Keratinocyte (primary cell): ENCODE data around the gene DPH5. TPM values are rescaled to one million over a fixed set of nuclear protein-coding genes. Genes with fewer than 3 reads are reported as not detected.

ENCODE experiments used
- DNase-seq: peaks from one replicate; pipeline ENCODE4 v3.0.0-alpha.2; 2011; ENCODE audit warnings: low read depth, missing footprints, low spot score
- FAIRE-seq: peaks from 2 replicates; lab custom pipeline; 2011; peaks lifted over from hg19 to GRCh38; lab: Jason Lieb, UNC
- H2AFZ ChIP-seq: 2 replicates; pipeline ENCODE4 v1.6.0; 2012; ENCODE audit warnings: low read length, control low read depth, inconsistent platforms; ENCODE audit not compliant: control insufficient read depth
- H3K27ac ChIP-seq: 2 replicates; pipeline ENCODE4 v1.5.1; 2011; ENCODE audit warnings: low read length; ENCODE audit not compliant: control insufficient read depth, insufficient read depth
- H3K27me3 ChIP-seq: 3 replicates; pipeline ENCODE4 v1.6.0; 2011; ENCODE audit warnings: low read length; ENCODE audit not compliant: control insufficient read depth, insufficient read depth; ENCODE audit errors: extremely low read depth
- H3K36me3 ChIP-seq, 2 experiments: 2 replicates in 1 of 2; 3 replicates in 1 of 2; pipeline ENCODE4 v1.5.1; 2011; ENCODE audit warnings: low read length in 2 of 2, mild to moderate bottlenecking in 1 of 2; ENCODE audit not compliant: control insufficient read depth in 2 of 2, insufficient read depth in 2 of 2; ENCODE audit errors: extremely low read depth in 1 of 2
- H3K4me1 ChIP-seq: 3 replicates; pipeline ENCODE4 v1.5.1; 2011; ENCODE audit warnings: low read length; ENCODE audit not compliant: control insufficient read depth, insufficient read depth; ENCODE audit errors: extremely low read depth
- H3K4me2 ChIP-seq: 3 replicates; pipeline ENCODE4 v1.6.0; 2011; ENCODE audit warnings: low read depth, low read length; ENCODE audit not compliant: control insufficient read depth, insufficient read depth; ENCODE audit errors: extremely low read depth
- H3K4me3 ChIP-seq, 3 experiments: fragments of 200-600 bp in 1 of 3; sonication (generic) in 1 of 3; 2 replicates in 2 of 3; 3 replicates in 1 of 3; pipeline ENCODE4 v1.5.1; 2011 to 2016; ENCODE audit warnings: low read length in 3 of 3, mild to moderate bottlenecking in 3 of 3, control low read depth in 2 of 3, inconsistent platforms in 1 of 3, low read depth in 1 of 3, mixed read lengths in 1 of 3, mixed run types in 1 of 3, moderate library complexity in 1 of 3; ENCODE audit not compliant: control insufficient read depth in 2 of 3, insufficient read depth in 2 of 3; ENCODE audit errors: extremely low read depth in 1 of 3
- H3K79me2 ChIP-seq: 2 replicates; pipeline ENCODE4 v1.6.0; 2012; ENCODE audit warnings: low read length; ENCODE audit not compliant: control insufficient read depth, insufficient read depth
- H3K9ac ChIP-seq: 3 replicates; pipeline ENCODE4 v1.6.0; 2011; ENCODE audit warnings: low read length; ENCODE audit not compliant: control insufficient read depth, insufficient read depth; ENCODE audit errors: extremely low read depth
- H3K9me1 ChIP-seq: 3 replicates; pipeline ENCODE4 v1.6.0; 2011; ENCODE audit warnings: low read length; ENCODE audit not compliant: control insufficient read depth, insufficient read depth; ENCODE audit errors: extremely low read depth
- H3K9me3 ChIP-seq: 2 replicates; pipeline ENCODE4 v1.5.1; 2012; ENCODE audit warnings: low read depth, low read length; ENCODE audit not compliant: control insufficient read depth
- H4K20me1 ChIP-seq: 3 replicates; pipeline ENCODE4 v1.6.0; 2011; ENCODE audit warnings: low read length; ENCODE audit not compliant: control insufficient read depth, insufficient read depth; ENCODE audit errors: extremely low read depth
- EZH2 ChIP-seq: IDR thresholded peaks from one replicate; pipeline ENCODE4 v1.6.1; 2012; ENCODE audit warnings: inconsistent platforms, mild to moderate bottlenecking, low read length, moderate library complexity
- dilution Hi-C: fragments of 300-500 bp; cut with MboI; formaldehyde crosslinking; loops from one replicate; pipeline ENCODE4 v1.7.0; 2020; ENCODE audit warnings: low sequenced_read_pairs; ENCODE audit not compliant: extremely low pct_ligation_motif_present
- polyA plus RNA-seq, 5 experiments: library from polyadenylated mRNA; depleted of rRNA in 3 of 5; stranded (reverse) in 3 of 5; stranded (forward) in 1 of 5; unstranded in 1 of 5; fragments of >200 nt; gene quantifications; 1 replicate in 1 of 5; 2 replicates in 3 of 5; 3 replicates in 1 of 5; pipeline versions ENCODE4 v1.2.1 to v1.2.3, GENCODE V29; 2011 to 2012; ENCODE audit warnings: missing spikeins in 2 of 5, low read depth in 1 of 5, low replicate concordance in 1 of 5
- TF ChIP-seq, protein P1 (sequence below), 3 experiments: IDR thresholded peaks in 1 of 3; conservative IDR thresholded peaks in 1 of 3; optimal IDR thresholded peaks in 1 of 3; 2 replicates in 2 of 3; 3 replicates in 1 of 3; pipeline versions ENCODE3 to v1.5.1; 2011; ENCODE audit warnings: low read length in 3 of 3, mild to moderate bottlenecking in 3 of 3, moderate library complexity in 2 of 3, control low read depth in 1 of 3, inconsistent platforms in 1 of 3; ENCODE audit not compliant: insufficient read depth in 2 of 3; ENCODE audit errors: extremely low read depth in 1 of 3

Gene DPH5
- polyA plus RNA-seq, 1 donor (not counting 4 experiments of a cell fraction or from before 2014, with no cell fraction given), result 98.0 TPM

DNA sequence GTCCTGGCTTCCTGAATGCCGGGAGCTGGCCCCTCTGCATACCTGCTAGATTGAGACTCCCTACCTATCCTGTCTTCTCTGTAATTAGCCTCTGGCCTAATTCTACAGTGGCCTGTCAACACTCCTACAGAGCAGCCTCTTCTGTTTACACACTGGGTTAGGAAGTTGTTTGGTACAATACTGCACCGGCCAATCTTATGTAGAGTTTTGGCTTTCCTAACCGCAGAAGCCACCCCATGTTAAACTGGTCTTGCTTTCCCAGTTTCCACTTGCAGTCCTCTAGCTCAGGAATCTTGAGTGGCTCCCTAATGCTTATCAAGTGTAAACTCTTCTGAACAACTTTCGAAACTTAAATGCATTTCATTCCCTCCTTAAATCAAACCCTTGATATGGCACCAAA is 42.8 kb downstream of the DPH5 start:
- FAIRE-seq, result no peak
- TF ChIP-seq EZH2, result no peak
- TF ChIP-seq, protein P1, sequence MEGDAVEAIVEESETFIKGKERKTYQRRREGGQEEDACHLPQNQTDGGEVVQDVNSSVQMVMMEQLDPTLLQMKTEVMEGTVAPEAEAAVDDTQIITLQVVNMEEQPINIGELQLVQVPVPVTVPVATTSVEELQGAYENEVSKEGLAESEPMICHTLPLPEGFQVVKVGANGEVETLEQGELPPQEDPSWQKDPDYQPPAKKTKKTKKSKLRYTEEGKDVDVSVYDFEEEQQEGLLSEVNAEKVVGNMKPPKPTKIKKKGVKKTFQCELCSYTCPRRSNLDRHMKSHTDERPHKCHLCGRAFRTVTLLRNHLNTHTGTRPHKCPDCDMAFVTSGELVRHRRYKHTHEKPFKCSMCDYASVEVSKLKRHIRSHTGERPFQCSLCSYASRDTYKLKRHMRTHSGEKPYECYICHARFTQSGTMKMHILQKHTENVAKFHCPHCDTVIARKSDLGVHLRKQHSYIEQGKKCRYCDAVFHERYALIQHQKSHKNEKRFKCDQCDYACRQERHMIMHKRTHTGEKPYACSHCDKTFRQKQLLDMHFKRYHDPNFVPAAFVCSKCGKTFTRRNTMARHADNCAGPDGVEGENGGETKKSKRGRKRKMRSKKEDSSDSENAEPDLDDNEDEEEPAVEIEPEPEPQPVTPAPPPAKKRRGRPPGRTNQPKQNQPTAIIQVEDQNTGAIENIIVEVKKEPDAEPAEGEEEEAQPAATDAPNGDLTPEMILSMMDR (optimal IDR thresholded peaks at IDR 0.05 in 1 of 3, IDR thresholded peaks at IDR 0.05 in 1 of 3, conservative IDR thresholded peaks at IDR 0.05 in 1 of 3; ENCODE audit: extremely low read depth in 1 of 3, insufficient read depth in 2 of 3, low read length in 3 of 3), result no peak
- H3K4me3 ChIP-seq, result no peak overlapping the region

DNA sequence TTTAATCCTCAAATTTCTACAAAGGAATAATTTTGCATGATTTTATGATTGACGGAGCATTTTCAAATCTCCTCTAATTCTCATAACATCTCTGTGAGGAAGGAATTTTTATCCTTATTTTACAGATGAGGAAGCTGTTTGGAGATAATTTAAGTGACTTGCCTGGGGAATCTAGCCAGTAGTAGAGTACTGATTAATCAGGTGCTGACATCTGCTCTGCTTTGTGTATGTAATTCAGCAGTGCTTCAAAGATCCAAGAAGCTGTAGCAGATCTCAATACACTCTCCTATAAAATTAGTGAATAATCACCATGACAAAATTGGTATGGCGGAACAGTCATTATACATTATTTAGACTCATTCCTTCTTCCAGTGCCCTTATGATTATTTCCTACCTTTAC is 46.0 kb downstream of the DPH5 start:
- dilution Hi-C loops, result no loop called here
- TF ChIP-seq, protein P1 (optimal IDR thresholded peaks at IDR 0.05 in 1 of 3, IDR thresholded peaks at IDR 0.05 in 1 of 3, conservative IDR thresholded peaks at IDR 0.05 in 1 of 3; ENCODE audit: extremely low read depth in 1 of 3, insufficient read depth in 2 of 3, low read length in 3 of 3), result no peak
- TF ChIP-seq EZH2, result no peak
- Histone ChIP-seq H3K4me3 (no peak overlapping the region), H2AFZ (no peak overlapping the region), H3K9me3 (no peaks in the 10 kb centered on the region), H3K4me2 (no peak overlapping the region), H3K27me3 (no peaks in the 10 kb centered on the region), H3K36me3 (peaks cover 3 to 11% of the 10 kb centered on the region in 2 experiments), H3K9ac (no peak overlapping the region), H4K20me1 (no peaks in the 10 kb centered on the region), H3K4me1 (no peaks in the 10 kb centered on the region), H3K9me1 (no peaks in the 10 kb centered on the region), H3K79me2 (no peaks in the 10 kb centered on the region), H3K27ac (no peak overlapping the region)
- FAIRE-seq (no peak), DNase-seq (no peak)

More for the DNA sequence above, 42.8 kb downstream of the DPH5 start:
- Histone ChIP-seq H4K20me1 (no peaks in the 10 kb centered on the region), H3K36me3 (peaks cover 7 to 8% of the 10 kb centered on the region in 2 experiments), H3K9ac (no peak overlapping the region), H3K9me1 (no peaks in the 10 kb centered on the region), H3K79me2 (no peaks in the 10 kb centered on the region), H2AFZ (no peak overlapping the region), H3K27ac (no peak overlapping the region), H3K4me2 (no peak overlapping the region), H3K4me1 (no peaks in the 10 kb centered on the region), H3K9me3 (no peaks in the 10 kb centered on the region), H3K27me3 (no peaks in the 10 kb centered on the region)
- dilution Hi-C loops, result no loop called here
- DNase-seq, result no peak
